Endothelial cell of umbilical vein (primary cell): ENCODE data around the gene CDK7. TPM values are rescaled to one million over a fixed set of nuclear protein-coding genes. Genes with fewer than 3 reads are reported as not detected.
A peak's percentile ranks its signal among the peaks of the same experiment; 100 is the strongest.

ENCODE experiments used
- BruUV-seq: library from RNA; stranded (reverse); fragments of 400-500 nt; replicated peaks from 2 replicates; lab custom pipeline; 2021; lab: Mats Ljungman, UMichigan
- CTCF ChIA-PET: fragments of 300-600, 350-600 bp; sonication (Branson Sonifier 250); formaldehyde crosslinking; loops from one replicate; lab custom pipeline; 2021; ENCODE audit warnings: antibody characterized with exemption, inconsistent platforms; lab: Charles Lee
- POLR2A ChIA-PET: fragments of 300-600, 350-600 bp; sonication (Branson Sonifier 250); formaldehyde crosslinking; loops from one replicate; lab custom pipeline; 2021; ENCODE audit warnings: antibody characterized with exemption, inconsistent platforms; lab: Charles Lee
- DNase-seq: peaks from one replicate; pipeline ENCODE4 v3.0.0-alpha.2; 2011; ENCODE audit warnings: low read depth, low spot score
- FAIRE-seq: peaks from 2 replicates; lab custom pipeline; 2011; peaks lifted over from hg19 to GRCh38; lab: Jason Lieb, UNC
- H2AFZ ChIP-seq: 2 replicates; pipeline ENCODE4 v1.6.0; 2012; ENCODE audit warnings: low read depth, low read length, control low read depth, inconsistent platforms
- H3K27ac ChIP-seq: 2 replicates; pipeline ENCODE4 v1.5.1; 2011; ENCODE audit warnings: low read depth, mild to moderate bottlenecking, control low read depth, low read length, moderate library complexity; ENCODE audit not compliant: insufficient read depth
- H3K27me3 ChIP-seq, 2 experiments: 2 replicates each; pipeline versions ENCODE4 v1.6.0 to v1.6.1; 2011; ENCODE audit warnings: low read length in 2 of 2, mixed read lengths in 1 of 2; ENCODE audit not compliant: control insufficient read depth in 2 of 2, insufficient read depth in 2 of 2
- H3K36me3 ChIP-seq, 2 experiments: 2 replicates in 1 of 2; 3 replicates in 1 of 2; pipeline ENCODE4 v1.5.1; 2011; ENCODE audit warnings: low read length in 2 of 2, mild to moderate bottlenecking in 1 of 2, moderate library complexity in 1 of 2; ENCODE audit not compliant: control insufficient read depth in 2 of 2, insufficient read depth in 2 of 2; ENCODE audit errors: extremely low read depth in 1 of 2
- H3K4me1 ChIP-seq: 3 replicates; pipeline ENCODE4 v1.5.1; 2011; ENCODE audit warnings: mild to moderate bottlenecking, low read length; ENCODE audit not compliant: control insufficient read depth, insufficient read depth; ENCODE audit errors: extremely low read depth
- H3K4me2 ChIP-seq: 2 replicates; pipeline ENCODE4 v1.6.1; 2011; ENCODE audit warnings: low read length, control low read depth, mixed read lengths; ENCODE audit not compliant: insufficient read depth
- H3K4me3 ChIP-seq, 3 experiments: fragments of 200-600 bp in 1 of 3; sonication (generic), shearing (Covaris generic) in 1 of 3; replicated peaks in 1 of 3; 2 replicates each; pipeline ENCODE4 v1.5.1; 2011 to 2016; ENCODE audit warnings: control low read depth in 3 of 3, low read length in 3 of 3, mild to moderate bottlenecking in 2 of 3, inconsistent platforms in 1 of 3, low read depth in 1 of 3, moderate library complexity in 1 of 3; ENCODE audit not compliant: insufficient read depth in 1 of 3
- H3K79me2 ChIP-seq: 2 replicates; pipeline ENCODE4 v1.6.0; 2012; ENCODE audit warnings: low read length, inconsistent platforms; ENCODE audit not compliant: control insufficient read depth, insufficient read depth
- H3K9ac ChIP-seq: replicated peaks from 2 replicates; pipeline ENCODE3; 2011; ENCODE audit warnings: low read length, control low read depth; ENCODE audit not compliant: insufficient read depth; ENCODE audit errors: extremely low read depth
- H3K9me1 ChIP-seq: replicated peaks from 3 replicates; pipeline ENCODE4 v1.6.0; 2011; ENCODE audit warnings: mild to moderate bottlenecking, low read length; ENCODE audit not compliant: control insufficient read depth, insufficient read depth; ENCODE audit errors: extremely low read depth
- H3K9me3 ChIP-seq: replicated peaks from 2 replicates; pipeline ENCODE4 v1.5.1; 2012; ENCODE audit warnings: low read length, inconsistent platforms; ENCODE audit not compliant: control insufficient read depth, insufficient read depth
- H4K20me1 ChIP-seq: replicated peaks from 2 replicates; pipeline ENCODE3; 2011; ENCODE audit warnings: mild to moderate bottlenecking, low read length; ENCODE audit not compliant: control insufficient read depth, insufficient read depth; ENCODE audit errors: extremely low read depth
- CTCF ChIP-seq, 2 donors: IDR thresholded peaks; 1 replicate in 1 of 2; 2 replicates in 1 of 2; pipeline ENCODE4 v1.5.1; 2011; ENCODE audit warnings: low read length in 2 of 2, mild to moderate bottlenecking in 2 of 2, moderate library complexity in 2 of 2, control low read depth in 1 of 2, inconsistent platforms in 1 of 2, low read depth in 1 of 2; ENCODE audit not compliant: insufficient read depth in 1 of 2; ENCODE audit errors: extremely low read depth in 1 of 2
- EZH2 ChIP-seq: IDR thresholded peaks from 2 replicates; pipeline ENCODE4 v1.6.1; 2012; ENCODE audit warnings: borderline replicate concordance, low read depth, mild to moderate bottlenecking, moderate library complexity, low read length, inconsistent platforms; ENCODE audit not compliant: severe bottlenecking
- FOS ChIP-seq: IDR thresholded peaks from 2 replicates; pipeline ENCODE4 v1.6.1; 2011; ENCODE audit warnings: mild to moderate bottlenecking, low read length, moderate library complexity, borderline replicate concordance; ENCODE audit not compliant: insufficient read depth
- GATA2 ChIP-seq: IDR thresholded peaks from 2 replicates; pipeline ENCODE4 v1.7.0; 2011; ENCODE audit warnings: low read depth, mild to moderate bottlenecking, moderate library complexity, mixed read lengths, low read length; ENCODE audit not compliant: insufficient read length, insufficient read depth
- JUN ChIP-seq: IDR thresholded peaks from 2 replicates; pipeline ENCODE4 v1.6.1; 2011; ENCODE audit warnings: borderline replicate concordance, low read depth; ENCODE audit not compliant: insufficient read length, insufficient read depth
- MAX ChIP-seq: IDR thresholded peaks from 2 replicates; pipeline ENCODE4 v1.6.1; 2011; ENCODE audit not compliant: insufficient read depth, insufficient read length
- MYC ChIP-seq: IDR thresholded peaks from one replicate; pipeline ENCODE4 v1.6.1; 2011; ENCODE audit warnings: mild to moderate bottlenecking, low read depth, low read length
- POLR2A ChIP-seq: IDR thresholded peaks from 2 replicates; pipeline ENCODE4 v1.6.1; 2012; ENCODE audit warnings: low read depth, mild to moderate bottlenecking, control low read depth, low read length
- POLR2AphosphoS5 ChIP-seq: IDR thresholded peaks from 2 replicates; pipeline ENCODE4 v1.6.1; 2012; ENCODE audit warnings: low read depth, mild to moderate bottlenecking, control low read depth, low read length, moderate library complexity; ENCODE audit not compliant: insufficient read depth
- dilution Hi-C: fragments of 300-500 bp; cut with MboI; formaldehyde crosslinking; loops from one replicate; pipeline ENCODE4 v1.15.0; 2019; ENCODE audit warnings: low sequenced_read_pairs; ENCODE audit not compliant: extremely low pct_ligation_motif_present
- intact Hi-C: fragments of 100-400 bp; cut with micrococcal nuclease; formaldehyde crosslinking; loops from one replicate; pipeline ENCODE4 v1.10.0; 2022
- polyA plus RNA-seq, 4 experiments: library from polyadenylated mRNA; depleted of rRNA in 3 of 4; stranded (reverse) in 3 of 4; unstranded in 1 of 4; fragments of >200 nt; gene quantifications; 2 replicates each; pipeline versions ENCODE4 v1.2.1 to v1.2.3, GENCODE V29; 2011 to 2012; ENCODE audit warnings: missing spikeins in 1 of 4
- total RNA-seq: library from RNA; stranded (reverse); gene quantifications from 2 replicates; pipeline ENCODE4 v1.2.3, GENCODE V29; 2021

CDK7 gene
- total and polyA plus RNA-seq, 2 donors (not counting 3 experiments of a cell fraction or from before 2014, with no cell fraction given): 24.6 to 38.1 TPM

- intact Hi-C loops: loop anchor here (1.0 to 2.0 kb wide), 2 partner anchors 17 to 29 kb away; partner anchors contain the start of genes CDK7 and CENPH
- BruUV-seq: no TSS peak
- Histone ChIP-seq H3K4me3 (peak overlapping the region; percentile 1 to 80 (median 52)), H3K36me3 (no peaks in the 10 kb centered on the region), H3K27ac (peak overlapping the region; percentile 33), H3K4me2 (peak overlapping the region; percentile 97), H3K79me2 (peaks cover 5% of the 10 kb centered on the region), H3K9me3 (no peaks in the 10 kb centered on the region), H4K20me1 (no peaks in the 10 kb centered on the region), H3K4me1 (peaks cover 7% of the 10 kb centered on the region), H3K9ac (peak overlapping the region; percentile 48), H3K9me1 (no peaks in the 10 kb centered on the region), H3K27me3 (no peaks in the 10 kb centered on the region), H2AFZ (peak overlapping the region; percentile 92)
- FAIRE-seq (peak; percentile 92), DNase-seq (peak; percentile 92)
- dilution Hi-C loops: no loop called here
- ChIA-PET CTCF (interaction anchor here (0.7 to 1.0 kb wide), 2 partner anchors 17 to 124 kb away, joined by 3 to 4 read pairs; partner anchors contain the start of genes CDK7 and SLC30A5), POLR2A (no interaction called here)
- TF ChIP-seq POLR2AphosphoS5 (peak; percentile 57), EZH2 (no peak), POLR2A (peak; percentile 75), CTCF (IDR thresholded peaks at IDR 0.05; ENCODE audit: extremely low read depth in 1 of 2, insufficient read depth in 1 of 2, low read depth in 1 of 2, low read length in 2 of 2) (peak in 1 of 2 donors; percentile 28), JUN (no peak), GATA2 (no peak), FOS (no peak), MYC (no peak), MAX (no peak)
Observed at GRCh38 chr5:69217548-69218526, 16.8 kb upstream of the CDK7 start.
